NCI-H187 treated with DMSO at 0.1 percent for 48 hours (cell line): ENCODE results near the gene FAM169A.
"Not testable (repeated sequence)": the region's sequence is repeated elsewhere in the genome, so short reads cannot be mapped to it uniquely, and the experiment has no call there.

Experiments used
- DNase-seq: peaks from one replicate; lab custom pipeline; 2025; lab: John Stamatoyannopoulos, UW

Gene FAM169A

DNA sequence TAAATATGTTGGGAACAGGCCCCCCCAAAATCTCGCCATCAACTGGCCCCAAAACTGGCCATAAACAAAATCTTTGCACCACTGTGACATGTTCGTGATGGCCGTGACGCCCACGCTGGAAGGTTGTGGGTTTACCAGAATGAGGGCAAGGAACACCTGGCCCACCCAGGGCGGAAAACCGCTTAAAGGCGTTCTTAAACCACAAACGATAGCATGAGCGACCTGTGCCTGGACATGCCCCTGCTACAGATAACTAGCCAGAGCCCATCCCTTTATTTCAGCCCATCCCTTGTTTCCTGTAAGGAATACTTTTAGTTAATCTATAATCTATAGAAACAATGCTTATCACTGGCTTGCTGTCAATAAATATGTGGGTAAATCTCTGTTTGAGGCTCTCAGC is 3.2 kb upstream of the FAM169A start:
- DNase-seq = not testable (repeated sequence)

DNA sequence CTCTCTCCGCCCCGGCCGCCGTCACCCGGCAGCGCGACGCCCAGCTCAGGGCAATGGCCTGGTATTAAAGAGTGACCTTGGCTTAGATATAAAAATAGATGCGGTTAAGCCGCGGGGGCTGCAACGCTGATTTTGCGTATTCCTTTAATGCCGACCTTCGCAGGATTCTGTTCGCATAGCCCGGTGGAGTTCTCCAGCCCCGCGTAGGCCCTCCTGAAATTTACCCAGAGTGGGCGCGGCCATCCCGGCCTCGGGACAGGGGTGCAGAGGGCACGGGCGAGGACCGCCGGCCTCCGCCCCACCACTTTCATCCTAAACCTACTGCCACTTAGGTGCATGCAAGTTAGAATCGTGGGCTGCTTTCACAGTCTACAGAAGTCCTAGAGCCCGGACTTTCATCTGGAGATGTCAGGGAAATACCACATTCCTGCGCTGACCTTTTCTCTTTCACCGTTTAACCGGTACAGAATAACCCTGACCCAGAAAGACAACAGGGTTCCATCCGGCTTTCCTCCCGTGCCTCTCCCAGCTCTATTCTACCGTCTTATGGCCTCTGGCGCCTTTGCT is 492 bp upstream of the FAM169A start:
- DNase-seq = no peak

DNA sequence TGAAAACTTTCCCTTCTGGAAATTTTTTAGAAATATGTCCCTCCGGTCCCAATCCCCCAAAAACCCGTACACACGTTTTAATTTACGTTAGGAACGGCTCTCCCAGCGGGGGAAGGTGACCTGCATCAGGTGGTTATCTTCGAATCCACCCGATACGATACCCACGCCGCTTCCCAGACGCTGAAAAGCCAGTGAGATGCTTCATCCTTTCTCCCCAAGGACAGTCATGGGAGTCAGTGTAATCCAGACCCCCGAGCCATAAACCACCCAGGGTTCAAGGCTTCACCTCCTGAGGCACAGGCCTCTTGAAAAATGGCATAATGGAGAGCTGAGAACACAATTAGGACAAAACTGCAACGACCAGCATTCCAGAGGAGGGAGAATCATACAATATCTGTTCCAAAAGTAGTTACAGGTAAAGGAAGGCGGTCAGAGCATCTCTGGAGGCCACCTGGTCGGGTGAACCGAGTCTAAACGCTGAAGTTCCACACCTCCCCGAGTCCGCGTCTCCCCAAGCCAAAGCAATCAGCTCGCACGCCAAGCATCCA is 857 bp downstream of the FAM169A start:
- DNase-seq = no peak

DNA sequence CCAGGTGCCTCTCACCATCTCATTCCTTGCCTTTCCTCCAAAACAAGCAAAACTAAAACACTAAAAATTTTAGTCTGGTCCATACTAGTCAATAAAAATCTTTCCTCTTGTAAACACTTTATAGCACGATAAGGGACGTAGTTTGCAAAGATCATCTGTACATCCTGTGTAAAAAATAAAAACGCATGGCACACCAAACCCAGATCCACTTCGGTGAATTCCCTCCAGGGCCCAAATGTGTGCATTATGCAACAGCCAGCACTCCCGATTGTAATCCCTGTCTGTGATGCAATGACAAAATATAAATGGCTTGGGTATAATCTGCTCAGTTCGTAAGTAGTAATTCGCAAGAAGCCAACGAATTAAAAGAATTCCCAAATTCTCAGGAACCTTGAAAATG is 1.4 kb downstream of the FAM169A start:
- no peak for DNase-seq

DNA sequence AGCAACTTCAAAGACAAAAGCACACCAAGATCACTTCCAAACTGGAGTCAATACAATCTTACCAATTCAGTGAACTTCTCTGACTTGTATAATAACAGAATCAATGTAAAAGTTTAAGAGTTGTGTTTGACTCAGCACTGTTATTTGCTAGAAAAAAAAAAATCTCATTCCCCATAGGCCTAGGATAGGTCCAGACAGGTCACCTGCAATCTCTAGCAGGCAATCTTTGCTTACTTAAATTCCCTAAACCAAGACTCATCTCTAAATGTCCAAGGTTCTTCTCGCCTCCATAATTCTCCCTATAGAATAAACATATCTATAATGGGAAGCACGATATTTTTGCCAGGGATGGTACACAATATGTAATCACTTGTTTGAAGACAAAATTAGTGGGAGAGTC is 2.5 kb downstream of the FAM169A start:
- no peak for DNase-seq

DNA sequence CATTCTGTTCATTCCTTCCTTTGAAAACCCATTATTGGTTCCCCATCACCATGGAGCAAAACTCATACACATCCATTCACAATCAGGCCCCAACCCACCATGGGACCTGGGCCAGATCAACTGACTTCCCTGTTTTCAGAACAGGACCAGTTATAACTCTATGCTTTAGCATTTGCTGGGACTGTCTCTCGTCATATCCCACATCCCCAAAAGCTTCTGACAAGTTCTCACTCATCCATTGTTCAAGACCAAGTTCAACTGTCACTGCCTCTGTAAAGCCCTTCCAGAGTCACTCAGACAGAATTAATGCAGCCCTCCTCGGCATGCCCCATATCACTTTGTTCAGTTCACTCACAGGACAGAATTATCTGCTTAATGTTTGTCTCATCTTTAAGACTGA is 4.0 kb downstream of the FAM169A start:
- DNase-seq = no peak

DNA sequence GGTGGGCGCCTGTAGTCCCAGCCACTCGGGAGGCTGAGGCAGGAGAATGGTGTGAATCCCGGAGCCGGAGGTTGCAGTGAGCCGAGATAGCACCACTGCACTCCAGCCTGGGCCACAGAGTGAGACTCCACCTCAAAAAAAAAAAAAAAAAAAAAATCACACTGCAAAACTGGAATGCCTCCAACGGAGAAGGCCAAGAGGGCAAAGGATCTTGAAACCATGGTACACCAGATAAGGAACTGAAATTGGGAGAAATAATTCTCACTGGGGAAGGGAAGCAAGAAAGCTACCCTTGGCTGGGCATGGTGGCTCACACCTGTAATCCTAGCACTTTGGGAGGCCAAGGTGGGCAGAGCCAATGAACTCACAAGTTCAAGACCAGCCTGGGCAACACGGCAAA is 9.2 kb downstream of the FAM169A start:
- not testable (repeated sequence) for DNase-seq

DNA sequence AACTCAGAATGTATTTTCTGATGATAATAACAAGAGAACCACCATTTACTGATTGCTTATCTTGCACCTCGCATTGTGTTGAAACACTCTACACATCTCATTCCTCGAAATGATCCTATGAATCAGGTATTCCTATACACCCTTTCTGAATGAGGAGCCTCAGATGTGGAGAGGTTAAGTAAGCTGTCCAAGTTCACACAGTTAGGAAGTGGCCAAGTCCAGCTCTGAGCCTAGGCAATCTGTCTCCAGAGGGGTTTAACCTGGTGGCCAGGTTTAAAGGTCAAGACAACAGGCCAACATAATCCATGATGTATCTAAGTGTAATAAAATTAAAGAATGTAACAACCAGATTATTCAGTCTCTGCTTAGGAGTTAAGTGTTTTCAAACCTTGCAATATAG is 12.9 kb downstream of the FAM169A start:
- DNase-seq = no peak

DNA sequence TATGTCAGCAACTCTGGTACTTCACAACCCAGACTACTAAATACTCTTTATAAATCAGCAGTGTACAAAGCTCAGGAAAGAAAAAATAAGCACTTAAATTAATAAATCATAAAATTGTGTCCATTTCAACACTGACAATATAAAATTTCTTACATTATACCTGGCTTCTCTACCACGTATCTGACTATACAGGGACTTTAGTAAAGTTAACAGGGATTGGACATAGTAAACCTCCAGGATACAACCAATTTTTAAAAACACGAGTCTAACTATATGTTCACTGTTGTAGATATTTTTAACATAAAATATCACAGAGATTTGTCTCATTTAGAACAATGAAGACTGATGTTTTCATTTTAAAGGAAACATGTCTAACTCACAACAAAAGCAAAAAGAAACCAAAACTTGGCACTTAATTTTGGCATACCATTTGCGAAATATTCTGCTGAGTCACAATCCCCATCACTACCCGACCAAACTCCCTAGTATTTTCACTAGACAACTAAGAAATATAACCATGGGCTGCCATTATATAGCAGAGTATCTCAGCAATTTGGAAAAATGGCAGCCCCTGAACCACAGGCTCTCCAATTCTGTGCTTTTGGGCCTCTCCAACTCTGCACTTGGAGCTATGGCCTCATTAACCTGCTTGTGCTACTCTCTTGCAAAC is 14.4 kb downstream of the FAM169A start:
- no peak for DNase-seq

DNA sequence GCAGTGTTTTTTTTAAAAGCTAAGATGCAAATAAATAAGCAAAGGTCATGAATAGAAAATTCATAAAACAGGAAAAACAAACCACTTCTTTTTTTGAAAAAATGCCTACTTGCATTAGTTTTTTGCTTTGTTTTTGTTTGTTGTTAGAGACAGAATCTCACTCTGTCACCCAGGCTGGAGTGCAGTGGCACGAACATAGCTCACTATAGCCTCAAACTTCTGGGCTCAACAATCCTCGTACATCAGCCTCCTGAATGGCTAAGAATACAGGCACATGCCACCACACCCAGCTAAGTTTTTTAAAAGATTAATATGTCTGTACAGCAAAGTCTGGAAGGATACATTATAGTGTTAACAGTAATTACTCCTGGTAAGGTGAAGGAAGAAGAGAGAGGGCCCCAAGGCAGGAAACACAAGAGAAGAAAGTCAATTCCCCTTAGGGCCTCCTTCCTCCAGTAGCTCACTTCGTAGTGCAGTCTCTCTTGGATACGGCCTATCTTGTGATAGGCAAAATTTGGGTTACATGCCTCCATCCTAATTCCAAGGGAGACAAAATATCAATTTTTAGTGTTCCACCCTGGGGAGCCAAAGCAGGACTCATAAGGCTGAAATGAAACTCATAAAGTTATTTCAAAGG is 15.3 kb downstream of the FAM169A start:
- DNase-seq = no peak

DNA sequence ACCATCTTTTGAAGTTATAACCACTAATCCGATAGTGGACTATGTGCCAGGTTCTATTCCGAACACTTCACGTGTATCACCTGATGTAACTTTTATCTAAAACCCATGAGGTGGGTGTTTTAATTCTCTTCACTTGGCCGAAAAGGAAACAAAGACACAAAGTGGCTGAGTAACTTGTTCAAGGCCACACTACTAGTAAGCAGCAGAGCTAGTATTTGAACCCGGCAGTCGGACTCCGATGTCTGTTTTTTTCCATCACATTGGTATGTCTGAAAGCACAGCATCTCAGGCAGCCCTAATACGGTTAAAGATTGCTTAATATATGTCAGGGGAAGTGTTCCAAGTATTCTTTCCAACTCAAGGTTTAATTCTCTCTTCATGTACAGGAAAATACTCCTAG is 16.2 kb downstream of the FAM169A start:
- DNase-seq = no peak

DNA sequence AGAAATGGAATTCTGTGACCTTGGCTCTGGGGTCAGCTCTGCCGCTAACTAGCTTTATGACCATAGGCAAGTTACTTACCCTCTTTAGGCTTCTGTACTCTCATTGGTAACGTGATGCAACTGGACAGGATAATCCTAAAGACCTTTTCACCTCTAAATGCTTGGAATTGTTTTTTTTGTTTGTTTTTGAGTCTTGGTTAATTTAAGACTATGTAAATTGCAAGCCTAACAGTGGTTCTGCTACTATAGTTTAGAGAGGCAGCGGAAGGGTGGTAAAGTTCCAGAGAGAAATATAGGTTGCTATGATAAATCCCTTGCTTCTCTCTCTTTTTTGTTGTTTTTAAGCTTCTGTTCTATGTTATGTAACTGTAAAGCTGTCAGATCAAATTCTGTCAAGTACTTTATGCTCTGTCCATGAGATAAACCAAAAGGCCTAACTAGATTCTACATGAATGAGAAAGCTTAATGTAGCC is 17.6 kb downstream of the FAM169A start:
- no peak for DNase-seq

DNA sequence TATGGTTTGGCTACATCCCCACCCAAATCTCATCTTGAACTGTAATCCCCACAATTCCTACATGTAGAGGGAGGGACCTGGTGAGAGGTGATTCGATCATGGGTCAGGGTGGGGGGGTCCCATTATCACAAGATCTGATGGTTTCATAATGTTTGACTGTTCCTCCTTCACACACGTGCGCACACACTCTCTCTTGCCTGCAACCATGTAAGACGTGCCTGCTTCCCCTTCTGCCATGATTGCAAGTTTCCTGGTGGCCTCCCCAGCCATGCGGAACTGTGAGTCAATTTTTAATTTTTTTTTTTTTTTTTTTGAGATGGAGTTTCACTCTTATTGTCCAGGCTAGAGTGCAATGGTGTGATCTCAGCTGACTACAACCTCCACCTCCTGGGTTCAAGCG is 27.0 kb downstream of the FAM169A start:
- DNase-seq = no peak

DNA sequence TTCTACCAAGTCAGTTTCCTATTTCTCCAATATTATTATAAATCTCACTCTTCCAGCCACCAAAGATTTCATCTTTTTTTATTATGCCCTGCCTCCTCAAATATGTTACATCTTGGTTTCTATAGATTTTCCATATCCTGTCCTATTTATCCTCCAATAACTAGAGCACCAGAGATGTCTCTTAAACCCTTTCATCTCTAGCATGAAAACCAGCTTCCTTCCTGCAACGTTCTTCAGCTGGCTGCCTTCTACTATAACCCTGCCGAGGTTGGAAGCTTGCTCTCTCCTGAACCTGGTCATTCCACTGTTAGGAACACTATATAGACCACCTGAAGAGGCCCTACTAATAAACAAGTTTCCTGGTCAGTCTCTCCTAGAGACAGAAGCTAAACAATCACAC is 27.9 kb downstream of the FAM169A start:
- DNase-seq = no peak

DNA sequence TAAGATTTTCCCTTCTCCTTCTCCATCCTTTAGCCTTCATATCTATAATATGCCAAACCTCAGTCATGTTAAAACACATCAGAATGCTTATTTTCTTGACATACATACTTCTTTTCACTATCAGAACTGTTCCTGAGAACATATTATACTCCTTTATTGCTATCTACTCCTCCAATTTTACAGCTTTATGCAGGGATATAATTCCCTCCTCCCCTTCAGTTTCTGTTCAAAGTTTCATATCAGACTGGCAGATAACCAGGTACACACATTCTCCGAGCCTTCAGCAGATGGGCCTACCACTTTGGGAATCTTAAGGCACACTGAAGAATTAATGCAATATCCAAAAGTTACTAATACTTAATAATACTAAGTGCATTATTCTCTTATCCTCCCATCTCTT is 29.1 kb downstream of the FAM169A start:
- DNase-seq = no peak

DNA sequence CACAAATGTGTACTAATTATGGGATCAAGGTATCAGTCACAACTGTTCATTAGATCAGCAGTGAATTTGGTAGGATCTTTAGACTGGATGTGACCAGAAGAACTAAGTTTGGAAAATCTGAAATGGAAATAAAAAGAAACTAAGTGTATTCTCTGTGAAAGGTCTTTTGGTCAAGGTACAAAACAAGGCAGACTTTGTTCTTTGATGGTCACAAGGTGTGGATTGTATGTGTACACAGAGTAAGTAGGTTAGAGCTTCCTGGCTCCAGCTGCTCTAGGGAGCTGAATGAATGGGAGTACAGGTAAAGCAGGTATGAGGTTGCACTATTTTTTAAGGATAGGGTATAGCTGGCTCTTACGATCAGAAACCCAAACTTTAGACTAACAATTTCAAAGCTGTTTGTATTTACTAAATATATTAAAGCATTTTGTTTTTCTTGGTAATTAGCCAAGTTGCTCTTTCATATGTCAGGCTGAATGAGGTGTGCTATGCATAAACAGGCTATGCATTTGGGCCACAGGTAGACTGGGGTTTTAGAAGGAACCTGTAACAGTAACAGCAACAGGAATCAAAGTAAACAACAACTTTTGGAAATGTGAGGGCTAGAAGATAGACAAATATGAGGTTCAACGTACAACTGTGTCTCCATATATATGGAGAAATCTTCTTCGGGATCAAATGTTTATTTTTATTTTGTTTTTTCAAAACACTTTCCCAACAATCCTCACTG is 32.5 kb downstream of the FAM169A start:
- DNase-seq = no peak

DNA sequence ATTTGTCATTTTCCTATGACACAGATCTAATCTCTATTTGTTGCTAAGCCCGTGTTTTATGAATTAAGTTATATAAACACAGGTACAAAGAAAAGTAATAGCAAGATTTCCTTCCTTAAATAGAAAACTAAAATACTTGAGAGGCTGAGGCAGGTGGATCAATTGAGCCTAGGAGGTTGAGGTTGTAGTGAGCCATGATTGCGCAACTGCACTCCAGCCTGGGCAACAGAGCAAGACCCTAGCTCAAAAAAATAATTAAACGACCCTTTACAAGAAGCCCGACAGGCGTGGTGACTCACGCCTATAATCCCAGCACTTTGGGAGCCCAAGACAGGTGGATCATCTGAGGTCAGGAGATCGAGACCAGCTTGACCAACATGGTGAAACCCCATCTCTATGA is 36.8 kb downstream of the FAM169A start:
- DNase-seq = no peak

DNA sequence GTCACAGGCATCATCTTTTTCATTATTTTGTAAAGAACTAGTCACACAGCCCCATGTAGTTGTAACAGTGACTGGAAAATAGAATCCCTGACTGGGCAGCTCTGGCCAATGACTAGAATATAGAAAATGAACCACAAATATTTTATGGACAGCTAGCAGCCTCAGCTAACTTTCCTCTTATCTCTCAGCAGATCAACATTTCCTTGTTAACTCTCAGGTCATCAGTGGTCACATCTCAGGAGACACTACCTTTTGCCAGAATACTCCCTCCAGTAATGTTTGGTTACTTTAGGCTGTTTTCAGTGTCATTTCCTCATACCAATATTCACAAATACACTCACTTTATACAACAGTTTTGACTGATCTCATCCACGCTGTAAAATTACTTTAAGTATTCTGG is 43.9 kb downstream of the FAM169A start:
- no peak for DNase-seq

DNA sequence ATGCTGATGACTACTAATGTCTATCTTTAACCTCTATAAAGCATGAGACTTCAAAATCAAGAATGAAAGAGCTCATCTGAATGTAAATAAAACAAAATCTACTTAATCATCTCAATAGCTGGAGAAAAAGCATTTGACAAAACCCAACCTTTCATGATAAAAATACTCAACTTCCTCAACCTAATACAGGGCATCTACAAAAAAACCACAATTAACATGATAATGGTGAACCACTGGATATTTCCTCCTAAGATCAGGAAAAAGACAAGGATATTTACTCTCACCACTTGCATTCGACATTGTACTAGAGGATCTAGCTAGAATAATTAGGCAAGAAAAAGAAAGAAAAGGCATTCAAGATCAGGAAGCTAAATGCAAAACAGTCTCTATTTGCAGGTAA is 49.3 kb downstream of the FAM169A start:
- DNase-seq = no peak

DNA sequence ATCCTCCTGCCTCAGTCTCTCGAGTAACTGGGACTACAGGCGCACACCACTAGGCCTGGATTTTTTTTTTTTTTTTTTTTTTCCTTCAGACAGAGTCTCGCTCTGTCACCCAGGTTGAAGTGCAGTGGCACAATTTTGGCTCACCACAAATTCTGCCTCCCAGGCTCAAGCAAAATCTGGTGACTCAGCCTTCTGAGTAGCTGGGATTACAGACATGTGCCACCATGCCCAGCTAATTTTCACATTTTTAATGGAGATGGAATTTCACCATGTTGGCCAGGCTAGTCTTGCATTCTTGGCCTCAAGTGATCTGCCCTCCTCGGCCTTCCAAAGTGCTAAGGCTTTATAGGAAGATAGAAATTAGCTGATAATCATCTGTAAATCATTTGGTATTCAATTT is 55.3 kb downstream of the FAM169A start:
- DNase-seq = no peak

DNA sequence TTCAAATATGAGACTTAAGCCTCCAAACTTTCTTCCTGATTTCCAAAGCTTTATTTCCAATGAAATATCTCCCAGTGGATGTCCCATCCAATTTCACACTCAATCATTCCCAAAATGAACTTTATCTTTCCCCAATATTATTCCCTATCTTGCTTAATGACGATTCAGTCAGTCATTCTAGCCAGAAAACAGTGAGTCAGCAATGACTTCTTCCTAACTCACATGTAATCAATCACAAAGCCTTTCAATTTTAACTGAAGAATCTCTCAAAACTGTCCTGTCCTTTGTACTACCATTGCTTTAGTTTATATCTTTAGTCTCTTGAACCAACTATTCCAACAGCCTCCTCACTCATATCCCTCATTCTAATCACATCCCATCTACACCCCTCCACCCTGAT is 64.2 kb downstream of the FAM169A start:
- no peak for DNase-seq

DNA sequence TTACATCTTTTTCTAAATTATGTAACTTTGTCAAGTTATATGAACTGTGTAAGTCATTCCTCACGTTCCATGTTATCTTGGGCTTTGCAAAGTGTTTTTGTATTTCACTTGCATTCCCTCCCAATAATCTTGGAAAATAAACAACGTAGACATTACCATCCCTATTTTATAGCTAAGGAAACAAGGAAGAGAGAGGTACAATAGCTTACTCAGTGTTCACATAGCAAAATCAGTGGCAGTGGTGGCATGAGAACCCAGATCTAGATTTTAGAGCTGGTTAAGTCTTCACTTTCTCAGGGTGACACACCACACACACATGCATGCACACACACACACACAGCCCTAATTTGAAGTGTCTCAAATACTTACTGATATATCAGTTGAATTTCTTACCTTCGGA is 65.0 kb downstream of the FAM169A start:
- no peak for DNase-seq
